AG04449 (cell line): ENCODE data around the gene SEMA4C.

Source experiments
- CTCF ChIA-PET: fragments of 350-600 bp; formaldehyde crosslinking; extraction: SDS; loops from one replicate; lab custom pipeline; 2021; ENCODE audit warnings: antibody characterized with exemption; lab: Yijun Ruan, JAX
- POLR2A ChIA-PET: fragments of 400-600, 350-600 bp; formaldehyde crosslinking; extraction: SDS; loops from one replicate; lab custom pipeline; 2020; ENCODE audit warnings: antibody characterized with exemption, inconsistent platforms; lab: Yijun Ruan, JAX
- DNase-seq: peaks from one replicate; pipeline ENCODE4 v3.0.0-alpha.2; 2010; ENCODE audit warnings: low read depth, low spot score
- H3K4me3 ChIP-seq: 2 replicates; pipeline ENCODE4 v1.5.1; 2011; ENCODE audit warnings: low read depth, mild to moderate bottlenecking, control low read depth, low read length
- CTCF ChIP-seq: IDR thresholded peaks from one replicate; pipeline ENCODE4 v1.5.1; 2011; ENCODE audit warnings: mild to moderate bottlenecking, moderate library complexity, low read length, control low read depth, inconsistent platforms; ENCODE audit not compliant: insufficient read depth; ENCODE audit errors: missing control alignments

SEMA4C gene

GRCh38 chr2:96824079-96824870, 45.6 kb downstream of the SEMA4C start:
- DNase-seq: peak; percentile 44
- H3K4me3 ChIP-seq: no peak overlapping the region
- ChIA-PET CTCF (interaction anchor here (1.0 to 1.5 kb wide), 6 partner anchors 8 to 135 kb away, joined by 3 to 7 read pairs (median 4); partner anchors contain the start of genes ANKRD39 and CNNM3), POLR2A (interaction anchor here (1.1 kb wide), 1 partner anchor 9 kb away, joined by 4 read pairs; no protein-coding TSS in a partner anchor)
- no peak for TF ChIP-seq CTCF

- CTCF ChIA-PET: interaction anchor here (1.0 to 1.5 kb wide), 2 partner anchors 35 to 38 kb away, joined by 3 to 7 read pairs; partner anchors contain the start of gene ANKRD39
- H3K4me3 ChIP-seq: no peak overlapping the region
- no peak for TF ChIP-seq CTCF
- DNase-seq: no peak
- POLR2A ChIA-PET: no interaction called here
Measured at GRCh38 chr2:96823198-96823597, 46.7 kb downstream of the SEMA4C start.

GRCh38 chr2:96822786-96823185, 47.1 kb downstream of the SEMA4C start:
- ChIA-PET CTCF (interaction anchor here (1.2 to 2.0 kb wide), 2 partner anchors 14 to 62 kb away, joined by 3 to 6 read pairs; partner anchors contain the start of gene CNNM4), POLR2A (no interaction called here)
- DNase-seq: no peak
- TF ChIP-seq CTCF: no peak
- no peak overlapping the region for H3K4me3 ChIP-seq

GRCh38 chr2:96821113-96821675, 48.7 kb downstream of the SEMA4C start:
- ChIA-PET CTCF (interaction anchor here (1.0 to 2.5 kb wide), 5 partner anchors 15 to 130 kb away, joined by 3 to 9 read pairs (median 3); partner anchors contain the start of genes ANKRD39 and CNNM4), POLR2A (interaction anchor here (1.0 kb wide), 1 partner anchor 37 kb away, joined by 3 read pairs; the partner anchor contains the start of gene ANKRD39)
- TF ChIP-seq CTCF: no peak
- no peak for DNase-seq
- no peak overlapping the region for H3K4me3 ChIP-seq

- no peak for TF ChIP-seq CTCF
- ChIA-PET CTCF (interaction anchor here (1.0 to 2.5 kb wide), 5 partner anchors 20 to 131 kb away, joined by 3 to 9 read pairs (median 3); partner anchors contain the start of gene ANKRD39), POLR2A (no interaction called here)
- DNase-seq: no peak
- no peak overlapping the region for H3K4me3 ChIP-seq
Measured at GRCh38 chr2:96819876-96820511, 49.9 kb downstream of the SEMA4C start.
